GM23248 (cell line): ENCODE measurements around the gene SMC4. TPM values are rescaled to one million over a fixed set of nuclear protein-coding genes. Genes with fewer than 3 reads are reported as not detected.
A peak's percentile ranks its signal among the peaks of the same experiment; 100 is the strongest.

Experiments
- DNase-seq: peaks from one replicate; pipeline ENCODE4 v3.0.0-alpha.2; 2015
- H2AFZ ChIP-seq: fragments of 200-600 bp; sonication (generic); 2 replicates; pipeline ENCODE4 v1.6.1; 2016; ENCODE audit warnings: antibody characterized with exemption
- H3F3A ChIP-seq: fragments of 200-600 bp; sonication (generic); 2 replicates; pipeline ENCODE4 v1.6.1; 2016; ENCODE audit warnings: mild to moderate bottlenecking, antibody characterized with exemption, mixed run types; ENCODE audit not compliant: insufficient read depth
- H3K27ac ChIP-seq: fragments of 200-600 bp; sonication (generic); 2 replicates; pipeline ENCODE4 v1.5.1; 2016; ENCODE audit warnings: mild to moderate bottlenecking
- H3K27me3 ChIP-seq: fragments of 200-600 bp; sonication (generic); replicated peaks from 2 replicates; pipeline ENCODE4 v1.6.1; 2016; ENCODE audit warnings: mild to moderate bottlenecking; ENCODE audit not compliant: insufficient read depth
- H3K36me3 ChIP-seq: fragments of 200-600 bp; sonication (generic); 2 replicates; pipeline ENCODE4 v1.6.1; 2016; ENCODE audit warnings: low read depth, mild to moderate bottlenecking
- H3K4me1 ChIP-seq: fragments of 200-600 bp; sonication (generic); 2 replicates; pipeline ENCODE4 v1.6.1; 2016; ENCODE audit warnings: mild to moderate bottlenecking; ENCODE audit not compliant: insufficient read depth
- H3K4me2 ChIP-seq: fragments of 200-600 bp; sonication (generic); one replicate; pipeline ENCODE4 v1.6.1; 2016; ENCODE audit warnings: mild to moderate bottlenecking; ENCODE audit not compliant: unreplicated experiment
- H3K4me3 ChIP-seq: fragments of 200-600 bp; sonication (generic); 2 replicates; pipeline ENCODE4 v1.5.1; 2016; ENCODE audit warnings: mild to moderate bottlenecking
- H3K79me2 ChIP-seq: fragments of 200-600 bp; sonication (generic); 2 replicates; pipeline ENCODE4 v1.6.1; 2016; ENCODE audit warnings: mild to moderate bottlenecking; ENCODE audit not compliant: insufficient read depth
- H3K9ac ChIP-seq: fragments of 200-600 bp; sonication (generic); 2 replicates; pipeline ENCODE4 v1.6.1; 2016; ENCODE audit warnings: mild to moderate bottlenecking
- H3K9me2 ChIP-seq: fragments of 200-600 bp; sonication (generic); 2 replicates; pipeline ENCODE4 v1.6.1; 2016; ENCODE audit warnings: mixed run types, mild to moderate bottlenecking, moderate library complexity; ENCODE audit not compliant: insufficient read depth
- H3K9me3 ChIP-seq: fragments of 200-600 bp; sonication (generic); one replicate; pipeline ENCODE4 v1.6.1; 2017; ENCODE audit warnings: low read depth
- H4K20me1 ChIP-seq: fragments of 200-600 bp; sonication (generic); 2 replicates; pipeline ENCODE4 v1.6.0; 2016; ENCODE audit not compliant: insufficient read depth
- EZH2 ChIP-seq: fragments of 200-600 bp; sonication (generic); IDR thresholded peaks from 2 replicates; pipeline ENCODE4 v1.6.1; 2018; ENCODE audit warnings: antibody characterized with exemption, mild to moderate bottlenecking; ENCODE audit not compliant: insufficient read depth, poor library complexity, severe bottlenecking
- EZH2phosphoT487 ChIP-seq: fragments of 200-600 bp; sonication (generic); IDR thresholded peaks from 2 replicates; pipeline ENCODE4 v1.6.1; 2018; ENCODE audit warnings: antibody characterized with exemption, moderate library complexity, mild to moderate bottlenecking, low read depth; ENCODE audit not compliant: insufficient read depth
- WGBS, 2 experiments: methylation state at CpG; one replicate each; pipeline ENCODE4 v1.1.6; 2015 to 2017; ENCODE audit warnings: low lambda C conversion rate in 2 of 2, low coverage in 1 of 2; ENCODE audit errors: missing lambda C conversion rate in 2 of 2; 5-methylcytosine and 5-hydroxymethylcytosine counted together
- in situ Hi-C: fragments of 300-500 bp; cut with MboI; formaldehyde crosslinking; loops from 2 replicates; pipeline ENCODE4 v1.15.0; 2020
- polyA plus RNA-seq: library from polyadenylated mRNA; unstranded; fragments of >200 nt; fragmentation: Nextera tagmentation; extraction: Ambion mirVana; gene quantifications from 2 replicates; pipeline ENCODE4 v1.2.1, GENCODE V29; 2016
- total RNA-seq: library from RNA; depleted of rRNA; stranded (reverse); fragments of >200 nt; shearing (Covaris generic); gene quantifications from 2 replicates; pipeline ENCODE4 v1.2.3, GENCODE V29; 2014

The SMC4 gene
- total and polyA plus RNA-seq, 2 experiments from 2014 or later, result 69.7 to 73.6 TPM

- Histone ChIP-seq H3F3A (peaks cover 31% of the 10 kb centered on the region), H2AFZ (no peak overlapping the region), H3K27ac (no peak overlapping the region), H3K9me2 (no peaks in the 10 kb centered on the region), H3K9me3 (no peaks in the 10 kb centered on the region), H3K27me3 (no peaks in the 10 kb centered on the region), H3K4me3 (no peak overlapping the region), H4K20me1 (no peaks in the 10 kb centered on the region), H3K36me3 (no peaks in the 10 kb centered on the region), H3K79me2 (no peaks in the 10 kb centered on the region), H3K4me1 (peaks cover 29% of the 10 kb centered on the region), H3K9ac (no peak overlapping the region), H3K4me2 (no peak overlapping the region)
- no peak for DNase-seq
- no peak for TF ChIP-seq EZH2phosphoT487
- no peak for TF ChIP-seq EZH2
- WGBS, 2 experiments, result 55 to 59% methylated on average over 5 of the region's 5 CpGs
- in situ Hi-C loops, result no loop called here
Measured at GRCh38 chr3:160470181-160470580, 70.7 kb downstream of the SMC4 start.

- Histone ChIP-seq H3K9ac (no peak overlapping the region), H3K27me3 (no peaks in the 10 kb centered on the region), H4K20me1 (no peaks in the 10 kb centered on the region), H3K4me2 (no peak overlapping the region), H3K9me2 (no peaks in the 10 kb centered on the region), H3K36me3 (no peaks in the 10 kb centered on the region), H3K4me1 (peaks cover 42% of the 10 kb centered on the region), H2AFZ (no peak overlapping the region), H3K27ac (no peak overlapping the region), H3K9me3 (no peaks in the 10 kb centered on the region), H3K79me2 (no peaks in the 10 kb centered on the region), H3F3A (peaks cover 35% of the 10 kb centered on the region), H3K4me3 (no peak overlapping the region)
- no peak for DNase-seq
- WGBS, 2 experiments, result 74 to 84% methylated on average over 2 of the region's 2 CpGs
- in situ Hi-C loops, result no loop called here
- TF ChIP-seq EZH2phosphoT487 (no peak), EZH2 (no peak)
Measured at GRCh38 chr3:160471892-160472291, 72.4 kb downstream of the SMC4 start.

GRCh38 chr3:160472344-160472743 lies 72.9 kb downstream of the SMC4 start:
- Histone ChIP-seq H3K4me3 (no peak overlapping the region), H3K9me2 (no peaks in the 10 kb centered on the region), H3K36me3 (no peaks in the 10 kb centered on the region), H2AFZ (no peak overlapping the region), H3K79me2 (no peaks in the 10 kb centered on the region), H3K4me1 (peaks cover 46% of the 10 kb centered on the region), H3K9me3 (no peaks in the 10 kb centered on the region), H3F3A (peaks cover 38% of the 10 kb centered on the region), H3K9ac (no peak overlapping the region), H4K20me1 (no peaks in the 10 kb centered on the region), H3K27ac (no peak overlapping the region), H3K27me3 (no peaks in the 10 kb centered on the region), H3K4me2 (no peak overlapping the region)
- WGBS, 2 experiments, result 92 to 94% methylated on average over 2 of the region's 2 CpGs
- TF ChIP-seq EZH2phosphoT487 (no peak), EZH2 (no peak)
- in situ Hi-C loops, result no loop called here
- DNase-seq, result no peak

- no peak overlapping the region for H3K4me3 ChIP-seq
- H4K20me1 ChIP-seq, result no peaks in the 10 kb centered on the region
- peak overlapping the region; percentile 57 for H3K27ac ChIP-seq
- no peaks in the 10 kb centered on the region for H3K27me3 ChIP-seq
- H2AFZ ChIP-seq, result no peak overlapping the region
- H3K79me2 ChIP-seq, result no peaks in the 10 kb centered on the region
- no peak overlapping the region for H3K9ac ChIP-seq
- peak overlapping the region; percentile 67 for H3K4me2 ChIP-seq
- in situ Hi-C loops, result no loop called here
- no peaks in the 10 kb centered on the region for H3K9me3 ChIP-seq
- DNase-seq, result peak; percentile 80
- peaks cover 54% of the 10 kb centered on the region for H3K4me1 ChIP-seq
- H3K36me3 ChIP-seq, result no peaks in the 10 kb centered on the region
- no peaks in the 10 kb centered on the region for H3K9me2 ChIP-seq
- 38 to 71% methylated on average over 1 of the region's 1 CpG for WGBS, 2 experiments
- TF ChIP-seq EZH2 (no peak), EZH2phosphoT487 (no peak)
- H3F3A ChIP-seq, result peaks cover 47% of the 10 kb centered on the region
Measured at GRCh38 chr3:160473221-160473620, 73.8 kb downstream of the SMC4 start.

- H3K79me2 ChIP-seq, result no peaks in the 10 kb centered on the region
- 0% methylated on average over 1 of the region's 1 CpG for WGBS, 2 experiments
- 0 out of 2 replicates have a peak overlapping the region, but pooled peaks have one; percentile 2 for H3K9ac ChIP-seq
- peaks cover 55% of the 10 kb centered on the region for H3F3A ChIP-seq
- DNase-seq, result peak; percentile 94
- H3K4me1 ChIP-seq, result peaks cover 55% of the 10 kb centered on the region
- H3K9me3 ChIP-seq, result no peaks in the 10 kb centered on the region
- no peaks in the 10 kb centered on the region for H3K27me3 ChIP-seq
- H3K36me3 ChIP-seq, result no peaks in the 10 kb centered on the region
- no peaks in the 10 kb centered on the region for H3K9me2 ChIP-seq
- TF ChIP-seq EZH2 (no peak), EZH2phosphoT487 (no peak)
- peak overlapping the region; percentile 67 for H3K4me2 ChIP-seq
- no peaks in the 10 kb centered on the region for H4K20me1 ChIP-seq
- peak overlapping the region; percentile 57 for H3K27ac ChIP-seq
- in situ Hi-C loops, result no loop called here
- H3K4me3 ChIP-seq, result peak overlapping the region; percentile 4; the same call in 1 of the 2 replicates
- no peak overlapping the region for H2AFZ ChIP-seq
Measured at GRCh38 chr3:160473978-160474377, 74.5 kb downstream of the SMC4 start.
